ENCODE data around the gene HDC.

The HDC gene

DNA sequence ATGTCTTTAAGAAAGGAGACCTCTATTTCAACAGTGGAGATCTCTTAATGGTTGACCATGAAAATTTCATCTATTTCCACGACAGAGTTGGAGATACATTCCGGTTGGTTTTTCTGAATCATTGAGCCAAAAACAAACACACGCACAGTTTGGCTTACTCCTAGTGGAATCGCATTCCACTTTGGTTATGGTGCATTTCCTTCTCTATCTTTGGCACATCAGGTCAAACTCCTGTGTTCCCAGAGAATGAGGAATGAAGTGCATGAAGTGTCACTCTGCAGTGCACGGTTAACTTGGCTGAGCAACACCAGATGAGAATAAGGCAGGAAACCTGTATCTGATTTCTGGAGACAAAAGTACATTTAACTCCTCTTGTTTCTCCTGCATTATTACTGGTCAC is 38.5 kb downstream of the HDC start:
- H2AFZ ChIP-seq (ENCODE audit: low read depth, low read length) = no peak overlapping the region
- H4K20me1 ChIP-seq (ENCODE audit: insufficient read depth, low read length) = no peaks in the 10 kb centered on the region
- H3K27ac ChIP-seq (ENCODE audit: low read length) = no peak overlapping the region
- H3K27me3 ChIP-seq (ENCODE audit: insufficient read depth, low read length, poor library complexity) = no peaks in the 10 kb centered on the region
- TF ChIP-seq EZH2 (IDR thresholded peaks at IDR 0.05; ENCODE audit: borderline replicate concordance, low read depth, low read length, severe bottlenecking) = no peak
- TF ChIP-seq, protein P1, sequence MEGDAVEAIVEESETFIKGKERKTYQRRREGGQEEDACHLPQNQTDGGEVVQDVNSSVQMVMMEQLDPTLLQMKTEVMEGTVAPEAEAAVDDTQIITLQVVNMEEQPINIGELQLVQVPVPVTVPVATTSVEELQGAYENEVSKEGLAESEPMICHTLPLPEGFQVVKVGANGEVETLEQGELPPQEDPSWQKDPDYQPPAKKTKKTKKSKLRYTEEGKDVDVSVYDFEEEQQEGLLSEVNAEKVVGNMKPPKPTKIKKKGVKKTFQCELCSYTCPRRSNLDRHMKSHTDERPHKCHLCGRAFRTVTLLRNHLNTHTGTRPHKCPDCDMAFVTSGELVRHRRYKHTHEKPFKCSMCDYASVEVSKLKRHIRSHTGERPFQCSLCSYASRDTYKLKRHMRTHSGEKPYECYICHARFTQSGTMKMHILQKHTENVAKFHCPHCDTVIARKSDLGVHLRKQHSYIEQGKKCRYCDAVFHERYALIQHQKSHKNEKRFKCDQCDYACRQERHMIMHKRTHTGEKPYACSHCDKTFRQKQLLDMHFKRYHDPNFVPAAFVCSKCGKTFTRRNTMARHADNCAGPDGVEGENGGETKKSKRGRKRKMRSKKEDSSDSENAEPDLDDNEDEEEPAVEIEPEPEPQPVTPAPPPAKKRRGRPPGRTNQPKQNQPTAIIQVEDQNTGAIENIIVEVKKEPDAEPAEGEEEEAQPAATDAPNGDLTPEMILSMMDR (IDR thresholded peaks at IDR 0.05; ENCODE audit: borderline replicate concordance, extremely low read depth, low read length, poor library complexity, severe bottlenecking) = no peak
- no peaks in the 10 kb centered on the region for H3K4me1 ChIP-seq (ENCODE audit: insufficient read depth, low read length)
- no peak for ATAC-seq (ENCODE audit: insufficient read depth, low read depth)
- H3K4me3 ChIP-seq (ENCODE audit: low read depth in 1 of 2, low read length in 2 of 2) = no peak overlapping the region
- H3K9ac ChIP-seq (ENCODE audit: low read depth, low read length) = no peak overlapping the region
- H3K4me2 ChIP-seq (ENCODE audit: insufficient read depth, low read length) = no peak overlapping the region
- no peaks in the 10 kb centered on the region for H3K79me2 ChIP-seq (ENCODE audit: insufficient read depth, low read length)
- H3K36me3 ChIP-seq (ENCODE audit: insufficient read depth, low read length) = no peaks in the 10 kb centered on the region
- H3K9me3 ChIP-seq (ENCODE audit: insufficient read depth, low read length, severe bottlenecking) = no peaks in the 10 kb centered on the region
- DNase-seq = no peak

DNA sequence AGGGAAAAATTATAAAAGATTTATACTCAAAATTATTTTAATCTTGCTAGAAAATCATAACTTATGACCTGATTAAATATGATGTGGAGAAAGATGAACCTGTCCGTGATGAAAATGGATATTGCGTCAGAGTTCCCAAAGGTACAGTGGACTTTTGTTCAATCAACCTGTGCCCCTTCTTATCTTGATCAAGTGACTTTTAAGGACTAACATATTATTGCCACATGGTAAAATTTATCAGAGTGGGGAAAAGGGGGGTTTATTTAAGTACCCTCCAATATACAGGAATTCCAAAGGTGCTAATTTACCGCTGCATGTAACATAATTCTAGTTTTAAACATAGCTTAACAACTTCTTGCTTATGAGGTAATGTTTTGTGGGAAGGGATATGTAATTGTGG is 39.6 kb downstream of the HDC start:
- no peak overlapping the region for H3K27ac ChIP-seq (ENCODE audit: low read length)
- no peak overlapping the region for H2AFZ ChIP-seq (ENCODE audit: low read depth, low read length)
- no peak overlapping the region for H3K9ac ChIP-seq (ENCODE audit: low read depth, low read length)
- ATAC-seq (ENCODE audit: insufficient read depth, low read depth) = no peak
- H3K36me3 ChIP-seq (ENCODE audit: insufficient read depth, low read length) = no peaks in the 10 kb centered on the region
- no peak for DNase-seq
- TF ChIP-seq EZH2 (IDR thresholded peaks at IDR 0.05; ENCODE audit: borderline replicate concordance, low read depth, low read length, severe bottlenecking) = no peak
- TF ChIP-seq, protein P1 (IDR thresholded peaks at IDR 0.05; ENCODE audit: borderline replicate concordance, extremely low read depth, low read length, poor library complexity, severe bottlenecking) = no peak
- H3K4me2 ChIP-seq (ENCODE audit: insufficient read depth, low read length) = no peak overlapping the region
- H3K9me3 ChIP-seq (ENCODE audit: insufficient read depth, low read length, severe bottlenecking) = no peaks in the 10 kb centered on the region
- H3K4me3 ChIP-seq (ENCODE audit: low read depth in 1 of 2, low read length in 2 of 2) = no peak overlapping the region
- H3K79me2 ChIP-seq (ENCODE audit: insufficient read depth, low read length) = no peaks in the 10 kb centered on the region
- H3K4me1 ChIP-seq (ENCODE audit: insufficient read depth, low read length) = no peaks in the 10 kb centered on the region
- H3K27me3 ChIP-seq (ENCODE audit: insufficient read depth, low read length, poor library complexity) = no peaks in the 10 kb centered on the region
- no peaks in the 10 kb centered on the region for H4K20me1 ChIP-seq (ENCODE audit: insufficient read depth, low read length)

GRCh38 chr15:50225057-50225456 is 40.5 kb downstream of the HDC start:
- H4K20me1 ChIP-seq (ENCODE audit: insufficient read depth, low read length) = no peaks in the 10 kb centered on the region
- no peak overlapping the region for H3K4me3 ChIP-seq (ENCODE audit: low read depth in 1 of 2, low read length in 2 of 2)
- ATAC-seq (ENCODE audit: insufficient read depth, low read depth) (no peak), DNase-seq (no peak)
- no peak overlapping the region for H2AFZ ChIP-seq (ENCODE audit: low read depth, low read length)
- H3K27me3 ChIP-seq (ENCODE audit: insufficient read depth, low read length, poor library complexity) = no peaks in the 10 kb centered on the region
- TF ChIP-seq, protein P1 (IDR thresholded peaks at IDR 0.05; ENCODE audit: borderline replicate concordance, extremely low read depth, low read length, poor library complexity, severe bottlenecking) = no peak
- TF ChIP-seq EZH2 (IDR thresholded peaks at IDR 0.05; ENCODE audit: borderline replicate concordance, low read depth, low read length, severe bottlenecking) = no peak
- no peaks in the 10 kb centered on the region for H3K79me2 ChIP-seq (ENCODE audit: insufficient read depth, low read length)
- no peak overlapping the region for H3K27ac ChIP-seq (ENCODE audit: low read length)
- no peak overlapping the region for H3K9ac ChIP-seq (ENCODE audit: low read depth, low read length)
- H3K36me3 ChIP-seq (ENCODE audit: insufficient read depth, low read length) = no peaks in the 10 kb centered on the region
- H3K9me3 ChIP-seq (ENCODE audit: insufficient read depth, low read length, severe bottlenecking) = no peaks in the 10 kb centered on the region
- H3K4me1 ChIP-seq (ENCODE audit: insufficient read depth, low read length) = no peaks in the 10 kb centered on the region
- H3K4me2 ChIP-seq (ENCODE audit: insufficient read depth, low read length) = no peak overlapping the region

DNA sequence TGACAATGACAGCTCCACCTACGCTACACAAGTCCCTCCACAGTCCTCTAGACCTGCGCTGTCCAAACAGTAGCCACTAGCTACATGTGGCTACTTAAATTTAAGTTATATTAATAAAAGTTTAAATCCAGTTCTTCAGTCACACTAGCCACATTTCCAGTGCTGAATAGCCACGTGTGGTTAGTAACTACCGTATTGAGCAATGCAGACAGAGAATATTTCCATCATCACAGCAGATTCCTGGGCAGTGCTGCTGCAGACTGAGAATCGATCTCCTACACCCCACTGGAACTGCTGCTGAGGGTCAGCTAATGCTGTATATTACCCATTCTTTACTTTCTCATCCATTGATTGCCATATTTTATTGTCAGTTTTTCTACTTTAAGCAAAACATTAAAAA is 40.9 kb downstream of the HDC start:
- H3K36me3 ChIP-seq (ENCODE audit: insufficient read depth, low read length) = no peaks in the 10 kb centered on the region
- no peaks in the 10 kb centered on the region for H3K9me3 ChIP-seq (ENCODE audit: insufficient read depth, low read length, severe bottlenecking)
- no peak overlapping the region for H3K4me3 ChIP-seq (ENCODE audit: low read depth in 1 of 2, low read length in 2 of 2)
- no peak for TF ChIP-seq EZH2 (IDR thresholded peaks at IDR 0.05; ENCODE audit: borderline replicate concordance, low read depth, low read length, severe bottlenecking)
- TF ChIP-seq, protein P1 (IDR thresholded peaks at IDR 0.05; ENCODE audit: borderline replicate concordance, extremely low read depth, low read length, poor library complexity, severe bottlenecking) = no peak
- H3K4me2 ChIP-seq (ENCODE audit: insufficient read depth, low read length) = no peak overlapping the region
- H4K20me1 ChIP-seq (ENCODE audit: insufficient read depth, low read length) = no peaks in the 10 kb centered on the region
- no peak overlapping the region for H3K9ac ChIP-seq (ENCODE audit: low read depth, low read length)
- no peak for ATAC-seq (ENCODE audit: insufficient read depth, low read depth)
- no peaks in the 10 kb centered on the region for H3K79me2 ChIP-seq (ENCODE audit: insufficient read depth, low read length)
- no peaks in the 10 kb centered on the region for H3K27me3 ChIP-seq (ENCODE audit: insufficient read depth, low read length, poor library complexity)
- no peak for DNase-seq
- H2AFZ ChIP-seq (ENCODE audit: low read depth, low read length) = no peak overlapping the region
- no peak overlapping the region for H3K27ac ChIP-seq (ENCODE audit: low read length)
- H3K4me1 ChIP-seq (ENCODE audit: insufficient read depth, low read length) = no peaks in the 10 kb centered on the region
